NB4 (cell line): ENCODE results near the gene GCDH.

Experiments
- CTCF ChIP-seq: IDR thresholded peaks from one replicate; pipeline ENCODE4 v1.5.1; 2012; ENCODE audit warnings: low read depth, low read length
- MAX ChIP-seq: IDR thresholded peaks from 2 replicates; pipeline ENCODE4 v1.6.1; 2011; ENCODE audit warnings: low read depth, low read length

- TF ChIP-seq CTCF (no peak), MAX (no peak)
Measured at GRCh38 chr19:12871681-12872080, 19.3 kb upstream of the GCDH start.
